Adrenal gland (tissue), 5 donors: ENCODE data around the gene ERC1.

Source experiments
- POLR2A ChIP-seq, 2 donors: fragments of 450-650 bp; IDR thresholded peaks; one replicate each; pipeline ENCODE4 v1.6.1; 2017; ENCODE audit warnings: antibody characterized with exemption in 2 of 2, mild to moderate bottlenecking in 2 of 2, moderate library complexity in 1 of 2
- TF ChIP-seq, protein P1 (sequence below), 6 experiments: fragments of 450-650 bp in 4 of 6; fragments of 200-600 bp in 2 of 6; sonication (generic) in 1 of 6; IDR thresholded peaks; 1 replicate in 5 of 6; 2 replicates in 1 of 6; pipeline versions ENCODE4 v1.5.1 to v1.8.0; 2016 to 2021; ENCODE audit warnings: antibody characterized with exemption in 6 of 6, mild to moderate bottlenecking in 2 of 6, moderate library complexity in 1 of 6
- donor health status: DM: no; HTN: no; CAD: no.

DNA sequence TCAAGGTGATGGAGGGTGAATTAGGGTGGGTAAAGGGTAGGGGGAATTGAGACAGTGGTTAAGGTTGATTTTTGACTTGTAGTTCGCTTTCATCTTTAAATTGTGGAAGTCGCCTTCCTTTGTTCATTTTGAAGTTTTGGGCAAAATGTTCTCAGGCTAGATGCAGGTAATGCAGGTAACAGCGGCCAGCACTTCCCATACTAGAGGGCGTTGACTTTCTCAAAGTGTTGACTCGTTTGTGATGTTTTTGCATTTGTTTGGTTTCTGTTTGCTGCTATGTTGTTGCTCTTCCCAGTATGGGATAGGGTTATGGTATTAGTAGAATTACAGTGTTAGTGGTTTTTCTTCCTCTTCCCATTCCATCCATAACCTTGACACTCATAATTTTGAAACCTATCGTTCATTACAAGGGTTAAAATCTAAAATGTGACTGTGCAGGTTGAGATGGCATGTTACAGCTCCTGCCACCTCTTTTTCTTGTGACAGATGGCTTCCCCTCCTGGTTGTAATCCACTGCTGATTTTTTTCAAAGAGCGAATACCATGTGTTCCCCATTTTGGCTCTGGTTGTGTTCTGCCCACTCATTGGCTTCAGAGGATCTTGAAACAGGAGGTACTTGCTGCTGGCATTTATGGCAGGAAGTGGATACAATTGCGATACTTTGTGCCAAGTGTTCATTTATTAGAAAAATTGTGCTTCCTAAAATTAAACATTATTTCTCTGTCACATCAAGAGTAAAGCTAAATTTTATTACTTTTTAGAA is 57.1 kb downstream of the ERC1 start:
- TF ChIP-seq POLR2A (IDR thresholded peaks at IDR 0.05), result no peak
- TF ChIP-seq, protein P1, sequence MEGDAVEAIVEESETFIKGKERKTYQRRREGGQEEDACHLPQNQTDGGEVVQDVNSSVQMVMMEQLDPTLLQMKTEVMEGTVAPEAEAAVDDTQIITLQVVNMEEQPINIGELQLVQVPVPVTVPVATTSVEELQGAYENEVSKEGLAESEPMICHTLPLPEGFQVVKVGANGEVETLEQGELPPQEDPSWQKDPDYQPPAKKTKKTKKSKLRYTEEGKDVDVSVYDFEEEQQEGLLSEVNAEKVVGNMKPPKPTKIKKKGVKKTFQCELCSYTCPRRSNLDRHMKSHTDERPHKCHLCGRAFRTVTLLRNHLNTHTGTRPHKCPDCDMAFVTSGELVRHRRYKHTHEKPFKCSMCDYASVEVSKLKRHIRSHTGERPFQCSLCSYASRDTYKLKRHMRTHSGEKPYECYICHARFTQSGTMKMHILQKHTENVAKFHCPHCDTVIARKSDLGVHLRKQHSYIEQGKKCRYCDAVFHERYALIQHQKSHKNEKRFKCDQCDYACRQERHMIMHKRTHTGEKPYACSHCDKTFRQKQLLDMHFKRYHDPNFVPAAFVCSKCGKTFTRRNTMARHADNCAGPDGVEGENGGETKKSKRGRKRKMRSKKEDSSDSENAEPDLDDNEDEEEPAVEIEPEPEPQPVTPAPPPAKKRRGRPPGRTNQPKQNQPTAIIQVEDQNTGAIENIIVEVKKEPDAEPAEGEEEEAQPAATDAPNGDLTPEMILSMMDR (IDR thresholded peaks at IDR 0.05), result no peak
